Measurements from ENCODE around the gene TRPT1. TPM values are rescaled to one million over a fixed set of nuclear protein-coding genes. Genes with fewer than 3 reads are reported as not detected.

The TRPT1 gene, protein sequence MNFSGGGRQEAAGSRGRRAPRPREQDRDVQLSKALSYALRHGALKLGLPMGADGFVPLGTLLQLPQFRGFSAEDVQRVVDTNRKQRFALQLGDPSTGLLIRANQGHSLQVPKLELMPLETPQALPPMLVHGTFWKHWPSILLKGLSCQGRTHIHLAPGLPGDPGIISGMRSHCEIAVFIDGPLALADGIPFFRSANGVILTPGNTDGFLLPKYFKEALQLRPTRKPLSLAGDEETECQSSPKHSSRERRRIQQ
- total RNA-seq (2014; rRNA removed; shearing (Covaris generic)): 56.1 and 62.3 TPM in 2 replicates

DNA sequence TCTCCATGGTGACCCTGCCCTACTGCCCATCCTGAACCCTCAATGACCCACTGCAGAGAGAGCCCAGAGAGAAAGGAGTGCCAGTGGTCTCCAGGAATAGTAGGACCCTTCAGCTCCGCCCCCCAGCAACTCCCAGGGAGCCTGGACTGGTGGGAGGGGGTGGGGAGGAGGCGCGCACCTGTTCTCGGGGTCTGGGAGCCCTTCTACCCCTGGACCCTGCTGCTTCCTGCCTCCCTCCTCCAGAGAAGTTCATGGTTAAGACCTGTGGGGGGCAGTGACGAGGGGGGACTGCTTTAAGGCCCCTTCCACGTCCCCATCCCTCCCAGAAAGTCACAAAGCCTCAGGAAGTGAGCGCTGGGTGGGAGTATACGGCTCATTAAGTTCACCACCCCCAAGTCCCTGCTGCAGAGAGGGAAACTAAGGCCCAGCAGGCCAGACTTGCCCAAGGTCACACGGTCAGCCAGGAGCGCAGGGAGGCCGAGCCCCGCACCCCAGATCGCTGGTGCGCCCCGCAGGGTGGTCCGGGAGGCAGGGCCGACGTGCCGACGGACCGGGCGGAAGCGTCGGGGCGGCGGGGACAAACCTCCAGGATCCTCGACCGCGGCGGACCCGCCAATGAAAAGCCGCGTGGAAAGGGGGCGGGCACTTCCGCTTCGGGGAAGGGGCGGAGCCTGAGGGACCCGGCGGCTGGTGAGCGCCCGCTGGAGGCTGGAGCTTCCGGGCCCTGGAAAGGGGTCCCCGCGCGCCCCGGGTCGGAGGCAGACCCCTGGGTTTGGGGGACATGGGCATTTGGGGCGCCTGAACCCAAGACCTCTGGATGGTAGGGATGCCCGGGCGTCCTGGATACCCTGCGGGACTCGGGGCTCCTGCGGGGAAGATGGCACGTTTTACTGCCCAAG lies at the start of gene TRPT1, which contains the start of gene NUDT22:
Gene TRPT1, minus strand, starts transcription at position 579 of the 899 bp plus-strand sequence. Its CDS starts 326 bp downstream, at position 253.
Gene NUDT22, plus strand, starts transcription at position 667 of the 899 bp plus-strand sequence. CDS start 379 bp downstream, outside the sequence.
- DNase-seq (ENCODE audit: low spot score): peak; percentile 67

DNA sequence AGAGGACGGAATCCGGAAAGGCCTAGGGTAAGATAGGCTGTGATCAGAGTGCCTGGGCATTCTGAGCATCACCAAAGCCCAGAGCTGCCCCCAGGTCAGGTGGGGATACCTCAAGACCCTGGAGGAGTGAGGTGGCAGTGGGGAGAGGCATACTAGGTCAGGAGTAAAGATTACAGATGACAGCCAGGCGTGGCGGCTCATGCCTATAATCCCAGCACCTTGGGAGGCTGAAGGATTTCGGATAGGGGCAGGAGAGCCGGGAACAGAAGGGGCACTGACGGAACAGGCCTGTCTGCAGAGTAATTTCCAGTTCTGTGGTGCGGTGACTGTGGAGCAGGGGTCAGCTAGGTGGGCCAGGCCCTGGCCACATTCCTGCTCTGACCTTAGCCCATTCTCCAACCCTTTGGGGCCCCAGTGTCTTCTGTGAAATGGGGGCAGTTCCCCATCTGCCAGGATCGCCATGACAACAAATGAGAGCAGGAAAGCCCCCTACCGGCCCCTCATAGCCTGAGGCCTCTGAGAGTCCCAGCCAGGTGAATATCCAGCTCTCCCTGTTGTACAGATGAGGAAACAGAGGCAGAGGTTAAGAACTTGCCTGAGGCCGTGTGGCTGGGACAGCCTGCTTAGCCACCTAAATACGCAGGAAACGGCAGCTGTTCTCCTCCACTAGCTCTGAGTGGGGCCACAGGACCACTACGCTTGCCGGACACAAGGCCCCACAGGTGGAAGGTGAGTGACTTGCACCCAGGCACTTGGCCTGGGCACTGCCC lies 49.2 kb upstream of the TRPT1 start:
- no peak for DNase-seq (ENCODE audit: low spot score)

DNA sequence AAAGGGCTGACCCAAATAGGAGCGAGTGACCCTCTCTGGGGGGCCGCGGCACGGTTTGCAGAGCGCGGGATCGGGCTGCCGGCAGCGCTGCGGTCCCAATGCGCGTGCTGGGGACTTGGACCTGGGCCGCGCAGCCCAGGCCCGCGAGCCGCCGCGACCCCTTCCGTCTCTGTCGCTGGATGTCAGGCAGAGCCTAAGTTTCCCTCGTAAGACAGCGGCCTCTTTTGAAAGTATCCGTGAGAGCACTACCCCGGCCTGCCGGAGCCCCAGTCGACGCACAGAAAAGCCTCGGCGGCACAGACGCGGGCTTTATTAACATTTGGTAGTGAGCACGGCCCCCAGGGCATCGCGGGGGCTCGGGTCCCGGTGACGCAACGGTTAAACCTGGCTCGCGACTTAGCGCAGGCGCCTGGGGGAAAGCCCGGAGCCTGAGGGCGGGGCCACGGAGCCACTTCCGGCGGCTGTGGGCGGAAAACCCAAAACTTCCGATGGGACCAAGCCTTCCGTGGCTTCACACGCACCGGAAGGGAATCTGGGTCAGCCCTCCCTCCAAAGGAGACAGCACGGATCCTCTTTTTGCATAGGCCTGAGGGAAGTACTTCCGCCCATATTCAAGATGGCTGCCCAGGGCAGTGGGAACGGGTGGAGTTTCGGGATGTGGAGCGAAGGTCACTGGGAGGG lies 43.7 kb upstream of the TRPT1 start:
- DNase-seq (ENCODE audit: low spot score): peak; percentile 99

DNA sequence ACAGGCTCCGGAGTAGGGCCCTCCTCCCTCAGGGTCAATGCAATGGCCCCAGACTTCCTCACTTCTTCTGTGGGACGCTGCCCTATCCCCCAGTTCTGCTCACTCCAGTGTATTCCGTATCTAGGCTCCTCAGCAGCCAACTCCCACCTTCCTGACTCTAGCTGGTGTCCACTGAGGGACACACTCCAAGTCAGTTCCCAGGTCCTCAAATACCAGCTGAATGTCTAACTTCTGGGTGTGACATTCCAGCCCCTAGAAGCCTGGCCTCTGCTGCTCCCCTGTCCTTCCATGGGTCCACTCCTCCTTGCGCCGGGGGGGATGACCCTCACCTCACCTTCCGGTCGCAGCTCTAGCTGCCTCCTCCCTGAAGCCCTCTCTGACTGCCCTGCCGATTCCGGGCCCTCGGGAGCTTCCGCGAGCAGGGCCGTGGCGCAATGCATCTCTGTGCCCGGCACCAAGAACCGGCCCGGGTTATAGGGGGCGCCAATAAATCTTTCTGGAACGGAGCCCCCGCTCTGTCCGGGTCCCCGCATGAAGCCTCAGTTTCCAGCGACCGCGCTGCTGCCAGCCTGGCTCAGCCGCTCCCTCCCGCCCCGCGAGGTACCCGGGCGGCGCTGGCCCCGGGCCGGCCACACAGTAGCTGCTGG lies 43.0 kb upstream of the TRPT1 start:
- peak; percentile 58 for DNase-seq (ENCODE audit: low spot score)

DNA sequence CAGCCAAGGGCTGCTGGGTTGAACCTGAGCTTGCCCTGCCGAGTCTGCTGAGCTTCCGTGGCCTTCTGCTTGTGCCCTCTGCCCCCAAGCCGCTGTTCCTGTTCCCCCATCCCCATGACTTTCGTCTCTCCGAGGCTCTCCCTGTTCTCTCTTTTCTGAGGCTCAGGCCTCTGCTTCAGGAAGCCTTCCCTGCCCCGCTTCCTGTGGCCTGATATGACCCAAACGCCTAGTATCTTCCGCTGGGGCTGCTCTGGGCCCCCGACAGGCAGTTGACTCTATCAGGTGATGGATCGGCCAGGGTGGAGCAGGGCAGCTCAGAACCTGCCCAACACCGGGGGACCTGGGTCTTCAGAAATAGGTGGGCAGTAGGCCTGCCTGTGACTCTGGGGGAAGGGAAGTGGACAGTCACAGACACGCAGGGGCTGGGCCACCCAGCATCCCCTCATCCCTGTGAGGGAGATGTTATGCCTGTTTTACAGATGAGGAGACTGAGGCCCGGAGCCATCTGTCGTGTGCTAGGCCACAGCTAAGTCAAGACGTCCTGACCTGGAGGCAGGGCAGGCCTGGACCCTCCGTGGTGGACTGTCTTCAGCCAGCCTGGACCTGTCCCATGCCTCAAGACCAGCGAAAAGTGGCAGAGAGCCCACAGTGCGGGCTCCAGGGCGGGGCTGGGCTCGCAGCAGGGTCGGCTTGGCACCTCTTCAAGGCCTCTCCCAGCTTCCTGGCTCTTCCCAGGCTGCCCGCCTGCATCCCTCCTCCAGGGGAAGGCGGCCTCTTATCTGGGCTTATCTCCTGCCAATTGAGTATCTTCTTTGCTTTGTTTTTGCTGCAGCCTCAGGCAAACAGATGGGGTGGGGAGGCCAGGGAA lies 42.3 kb upstream of the TRPT1 start:
- DNase-seq (ENCODE audit: low spot score): peak; percentile 66

DNA sequence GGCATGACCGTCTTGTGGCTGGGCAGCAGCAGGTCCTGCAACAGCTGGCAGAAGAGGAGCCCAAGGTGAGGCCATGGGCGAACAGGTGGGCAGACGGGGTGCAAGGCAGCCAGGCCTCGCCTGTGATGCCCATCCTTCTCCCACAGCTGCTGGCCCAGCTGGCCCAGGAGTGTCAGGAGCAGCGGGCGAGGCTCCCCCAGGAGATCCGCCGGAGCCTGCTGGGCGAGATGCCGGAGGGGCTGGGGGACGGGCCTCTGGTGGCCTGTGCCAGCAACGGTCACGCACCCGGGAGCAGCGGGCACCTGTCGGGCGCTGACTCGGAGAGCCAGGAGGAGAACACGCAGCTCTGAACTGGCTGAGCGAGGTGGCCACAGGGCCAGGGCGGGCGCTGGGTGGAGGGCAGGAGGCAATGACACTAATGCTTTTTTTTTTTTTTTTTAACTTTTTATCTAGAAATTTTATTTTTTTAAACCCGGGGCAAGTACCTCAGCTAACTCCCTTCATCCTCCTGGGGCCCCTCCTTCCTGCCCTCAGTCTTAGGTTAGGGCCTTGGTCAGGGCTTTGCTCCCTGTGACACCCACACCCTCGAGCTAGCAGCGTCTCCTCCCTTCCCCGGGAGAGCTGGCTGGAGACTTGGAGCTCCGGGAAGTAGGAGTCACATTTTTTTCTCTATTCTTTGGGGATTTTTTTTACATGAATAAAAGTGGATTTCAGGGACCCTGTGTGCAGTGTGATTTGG lies 41.4 kb upstream of the TRPT1 start:
- DNase-seq (ENCODE audit: low spot score): no peak

DNA sequence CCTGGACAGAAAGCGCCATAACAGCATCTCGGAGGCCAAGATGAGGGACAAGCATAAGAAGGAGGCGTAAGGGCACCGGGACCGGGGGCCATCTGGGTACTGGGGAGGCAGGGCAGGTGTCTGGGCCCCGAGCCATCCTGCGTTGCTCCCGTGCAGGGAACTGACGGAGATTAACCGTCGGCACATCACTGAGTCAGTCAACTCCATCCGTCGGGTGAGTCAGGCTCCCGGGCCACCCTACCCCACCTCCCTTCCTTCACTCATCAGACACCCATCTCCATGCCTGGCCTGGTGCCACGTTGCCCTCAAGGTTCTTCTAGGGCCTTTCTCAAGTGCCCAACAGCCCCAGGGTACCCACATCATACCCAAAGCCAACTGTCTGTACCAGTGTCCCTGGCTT lies 40.4 kb upstream of the TRPT1 start:
- no peak for DNase-seq (ENCODE audit: low spot score)

DNA sequence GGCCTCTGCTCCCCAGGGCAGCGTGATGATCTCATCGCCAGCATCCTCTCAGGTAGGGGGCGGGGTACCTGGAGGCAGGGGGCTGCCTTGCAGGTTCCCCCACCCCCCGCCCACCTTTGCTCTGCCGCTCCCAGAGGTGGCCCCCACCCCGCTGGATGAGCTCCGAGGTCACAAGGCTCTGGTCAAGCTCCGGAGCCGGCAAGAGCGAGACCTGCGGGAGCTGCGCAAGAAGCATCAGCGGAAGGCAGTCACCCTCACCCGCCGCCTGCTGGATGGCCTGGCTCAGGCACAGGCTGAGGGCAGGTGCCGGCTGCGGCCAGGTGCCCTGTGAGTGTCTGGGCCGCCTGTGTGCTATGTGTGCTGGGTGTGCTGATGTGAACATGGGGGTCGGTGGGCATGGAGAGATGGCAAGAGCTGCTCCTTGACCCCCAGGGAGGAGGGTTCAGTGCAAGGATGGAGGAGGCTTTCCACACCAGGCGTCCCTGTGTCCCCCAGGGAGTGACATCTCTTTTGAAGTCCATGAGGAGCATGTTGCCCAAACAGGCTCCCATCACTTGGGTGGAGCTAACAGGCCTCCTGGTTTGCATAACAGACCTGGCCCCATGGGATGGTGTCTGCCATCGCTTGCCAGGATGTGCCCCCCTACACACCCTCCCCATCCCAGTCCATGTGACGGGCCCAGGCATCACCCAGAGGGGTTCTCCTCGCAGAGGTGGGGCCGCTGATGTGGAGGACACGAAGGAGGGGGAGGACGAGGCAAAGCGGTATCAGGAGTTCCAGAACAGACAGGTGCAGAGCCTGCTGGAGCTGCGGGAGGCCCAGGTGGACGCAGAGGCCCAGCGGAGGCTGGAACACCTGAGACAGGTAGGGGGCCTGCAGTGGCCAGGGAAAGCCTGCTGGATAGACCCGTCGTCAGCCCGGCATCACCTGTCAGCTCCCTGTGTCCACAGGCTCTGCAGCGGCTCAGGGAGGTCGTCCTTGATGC lies 39.5 kb upstream of the TRPT1 start:
- no peak for DNase-seq (ENCODE audit: low spot score)

DNA sequence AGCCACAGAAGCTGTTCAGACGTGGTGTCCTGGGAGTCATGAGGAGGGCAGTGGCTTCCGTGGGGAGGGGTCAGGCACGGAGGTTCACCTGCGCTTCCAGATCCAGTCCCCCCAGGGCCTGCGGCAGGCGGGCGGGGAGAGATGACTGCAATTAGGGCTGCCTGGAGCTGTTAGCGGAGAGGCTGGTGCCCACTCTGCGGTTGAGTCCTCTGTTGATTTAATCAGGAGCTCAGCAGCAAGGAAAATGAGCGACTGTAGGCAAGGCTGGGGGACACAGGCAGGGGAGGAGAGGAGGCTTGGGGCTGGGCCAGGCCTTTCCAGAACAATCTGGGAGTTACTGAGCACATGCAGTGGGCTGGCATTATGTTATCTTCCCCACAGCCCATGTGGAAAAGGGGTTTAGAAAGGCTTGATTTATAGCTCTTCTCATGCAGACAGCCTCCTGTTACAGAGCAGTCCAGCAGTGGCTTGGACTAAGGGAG lies 38.4 kb upstream of the TRPT1 start:
- DNase-seq (ENCODE audit: low spot score): no peak

DNA sequence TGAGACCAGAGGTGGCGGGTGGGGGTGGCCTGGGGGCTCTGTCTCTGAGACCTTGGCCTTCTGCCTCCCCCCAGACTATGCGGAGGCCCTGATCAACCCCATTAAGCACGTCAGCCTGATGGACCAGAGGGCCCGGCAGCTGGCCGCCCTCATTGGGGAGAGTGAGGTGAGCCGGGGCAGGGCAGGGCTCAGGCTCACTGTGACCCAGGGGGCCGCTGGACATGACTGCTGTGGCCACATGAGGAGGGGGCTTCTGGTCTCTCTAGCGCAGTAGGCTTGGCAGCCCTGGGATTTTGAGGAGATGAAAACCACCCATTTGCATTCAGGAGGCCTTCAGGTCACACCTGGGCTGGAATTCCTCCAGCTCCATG lies 37.9 kb upstream of the TRPT1 start:
- no peak for DNase-seq (ENCODE audit: low spot score)

DNA sequence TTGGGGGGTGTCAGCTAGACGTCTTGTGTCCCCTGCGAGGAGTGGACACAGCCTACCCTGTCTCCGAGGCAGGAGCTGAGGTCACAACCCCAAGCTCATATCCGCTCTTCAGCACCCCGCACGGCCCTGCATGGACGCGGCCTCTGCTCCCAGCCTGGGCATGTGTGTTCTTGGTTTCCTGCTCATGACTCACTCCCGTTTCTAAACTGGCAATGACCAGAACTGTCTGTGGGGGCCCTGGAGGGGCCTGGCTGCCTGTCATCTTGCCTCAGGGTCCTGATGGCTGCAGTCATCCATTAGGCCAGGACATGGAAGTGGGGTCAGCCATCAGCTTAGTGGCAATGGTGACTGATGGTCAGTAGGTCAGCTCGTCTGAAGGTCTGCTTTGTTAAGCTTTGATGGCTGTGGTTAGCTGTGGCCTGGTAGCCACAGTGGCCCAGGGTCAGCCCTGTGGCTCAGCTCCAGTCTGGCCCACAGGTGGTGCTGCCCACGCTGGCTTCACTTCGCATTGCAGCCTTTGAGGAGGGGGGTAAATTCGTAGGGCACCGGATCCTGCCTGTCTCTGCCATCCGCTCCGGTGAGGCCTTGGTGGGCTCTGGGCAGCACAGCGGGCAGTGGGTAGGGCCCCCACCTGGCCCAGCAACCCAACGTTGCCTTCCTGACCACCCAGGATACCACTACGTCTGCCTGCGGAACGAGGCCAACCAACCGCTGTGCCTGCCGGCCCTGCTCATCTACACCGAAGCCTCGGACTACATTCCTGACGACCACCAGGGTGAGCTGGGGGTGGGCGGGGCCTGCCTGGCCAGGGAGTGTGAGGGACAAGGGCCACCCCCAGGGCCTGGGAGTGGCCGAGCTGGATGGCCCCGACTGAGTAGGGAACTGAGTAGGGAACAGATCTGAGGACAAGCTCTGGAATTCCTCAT lies 37.3 kb upstream of the TRPT1 start:
- no peak for DNase-seq (ENCODE audit: low spot score)

DNA sequence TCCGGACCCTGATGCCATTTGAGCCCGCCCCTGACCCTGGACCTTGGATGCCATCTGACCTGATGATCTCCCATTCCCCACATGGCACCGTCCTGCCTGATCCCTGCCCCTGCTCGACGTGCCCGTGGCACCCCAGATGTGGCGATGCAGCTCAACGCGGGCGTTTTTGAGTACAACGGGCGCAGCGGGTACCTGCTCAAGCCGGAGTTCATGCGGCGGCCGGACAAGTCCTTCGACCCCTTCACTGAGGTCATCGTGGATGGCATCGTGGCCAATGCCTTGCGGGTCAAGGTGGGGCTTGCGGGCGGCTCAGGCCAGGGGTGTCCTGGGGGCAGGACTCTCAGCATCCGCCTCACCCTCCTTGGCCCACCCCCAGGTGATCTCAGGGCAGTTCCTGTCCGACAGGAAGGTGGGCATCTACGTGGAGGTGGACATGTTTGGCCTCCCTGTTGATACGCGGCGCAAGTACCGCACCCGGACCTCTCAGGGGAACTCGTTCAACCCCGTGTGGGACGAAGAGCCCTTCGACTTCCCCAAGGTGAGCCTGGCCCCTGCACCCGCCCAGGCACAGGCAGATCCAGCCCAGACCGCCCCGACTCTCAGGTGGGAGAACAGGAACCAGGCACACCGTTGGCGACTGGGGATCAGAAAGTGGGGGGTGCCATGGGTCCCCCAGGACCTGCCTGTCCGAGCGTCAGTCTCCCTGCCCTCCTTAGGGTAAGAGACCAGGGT lies 36.5 kb upstream of the TRPT1 start:
- DNase-seq (ENCODE audit: low spot score): no peak

DNA sequence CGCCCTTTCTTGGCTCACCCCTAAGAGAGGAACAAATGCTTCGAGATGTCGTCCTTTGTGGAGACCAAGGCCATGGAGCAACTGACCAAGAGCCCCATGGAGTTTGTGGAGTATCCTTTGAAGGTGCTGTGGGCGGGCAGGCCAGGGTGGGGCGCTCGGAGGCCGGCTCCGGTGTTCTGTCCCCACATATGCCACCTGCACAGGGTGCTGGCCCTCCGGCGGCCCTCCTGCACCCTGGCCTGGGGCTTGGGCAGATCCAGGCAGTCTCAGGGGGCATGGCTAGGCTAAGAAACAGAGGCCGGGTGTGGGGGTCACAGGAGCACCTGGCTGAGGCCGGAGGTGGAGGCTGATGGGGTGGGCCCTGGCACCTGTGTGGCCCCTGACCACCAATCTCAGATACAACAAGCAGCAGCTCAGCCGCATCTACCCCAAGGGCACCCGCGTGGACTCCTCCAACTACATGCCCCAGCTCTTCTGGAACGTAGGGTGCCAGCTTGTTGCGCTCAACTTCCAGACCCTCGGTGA lies 35.6 kb upstream of the TRPT1 start:
- DNase-seq (ENCODE audit: low spot score): no peak

DNA sequence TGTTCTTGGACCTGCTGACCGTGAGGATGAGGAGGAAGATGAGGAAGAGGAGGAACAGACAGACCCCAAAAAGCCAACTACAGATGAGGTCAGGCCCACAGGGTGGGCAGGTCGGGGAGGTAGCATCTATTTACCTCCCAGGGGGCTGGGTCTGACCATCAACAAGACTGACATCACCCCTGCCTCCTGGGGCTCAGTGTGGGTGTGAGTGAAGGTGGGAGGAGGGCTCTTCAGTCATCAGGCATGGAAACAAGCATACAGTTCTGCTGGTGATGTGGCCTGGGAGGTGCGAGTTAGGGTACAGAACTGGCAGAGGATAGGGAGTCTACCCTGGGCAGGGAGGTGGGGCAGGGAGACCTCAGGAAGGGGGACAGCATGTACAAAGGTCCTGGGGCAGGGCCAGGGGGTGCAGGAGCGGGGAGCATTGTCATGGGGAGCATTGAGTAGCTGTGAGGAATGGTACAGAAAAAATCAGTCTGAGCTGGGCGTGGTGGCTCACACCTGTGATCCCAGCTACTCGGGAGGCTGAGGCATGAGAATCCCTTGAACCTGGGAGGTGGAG lies 34.2 kb upstream of the TRPT1 start:
- no peak for DNase-seq (ENCODE audit: low spot score)

DNA sequence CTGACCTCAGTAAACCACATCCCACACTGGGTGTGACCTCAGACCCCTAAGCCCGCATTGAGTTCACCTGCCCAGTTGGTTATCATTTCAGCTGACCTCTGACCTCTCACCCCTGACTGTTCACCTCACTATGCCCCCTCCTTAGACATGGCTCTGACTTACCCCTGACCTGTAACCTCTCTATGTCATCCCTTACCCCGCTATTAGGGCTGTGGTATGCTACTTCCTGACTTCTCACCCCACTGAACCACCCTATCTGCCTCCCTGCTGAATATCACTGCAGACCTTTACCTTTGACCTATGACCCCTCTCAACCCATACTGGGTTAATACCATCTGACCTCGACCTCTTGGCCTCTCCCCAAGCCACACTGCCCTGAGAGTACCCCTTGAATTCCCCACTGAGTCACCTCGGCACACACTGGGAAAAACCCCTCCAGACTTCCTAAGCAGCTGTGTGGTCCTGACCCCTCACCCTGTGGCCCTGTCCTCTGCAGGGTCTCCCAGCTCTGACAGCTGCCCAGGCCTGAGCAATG lies 33.6 kb upstream of the TRPT1 start:
- DNase-seq (ENCODE audit: low spot score): no peak
